IPS-18c (cell line): ENCODE data around the gene PNMA5.
"Not testable (repeated sequence)": the region's sequence is repeated elsewhere in the genome, so short reads cannot be mapped to it uniquely, and the experiment has no call there.

Source experiments
- H3K4me3 ChIP-seq: 2 replicates; pipeline ENCODE4 v1.7.0; 2013; ENCODE audit warnings: low read depth, mild to moderate bottlenecking, low read length, moderate library complexity; ENCODE audit not compliant: insufficient read depth
- H3K9me3 ChIP-seq: one replicate; pipeline ENCODE4 v1.6.1; 2013; ENCODE audit warnings: mild to moderate bottlenecking, low read length, moderate library complexity; ENCODE audit not compliant: control insufficient read depth, insufficient read depth

PNMA5 gene

GRCh38 chrX:152993933-152994332 is at the start of gene PNMA5:
Gene PNMA5, minus strand, starts transcription at chrX:152994116. Its CDS starts 2,518 bp downstream, at chrX:152991598.
- Histone ChIP-seq H3K9me3 (peaks cover 8% of the 10 kb centered on the region), H3K4me3 (no peak within 1 kb of the TSS)

GRCh38 chrX:153032397-153033118 is 38.6 kb upstream of the PNMA5 start:
- Histone ChIP-seq H3K4me3 (peak overlapping the region; percentile 15; the same call in 1 of the 2 replicates), H3K9me3 (peaks cover 23% of the 10 kb centered on the region)

- peaks cover 20% of the 10 kb centered on the region for H3K9me3 ChIP-seq
- H3K4me3 ChIP-seq = no peak overlapping the region
Observed at GRCh38 chrX:153030801-153031200, 36.9 kb upstream of the PNMA5 start.

- H3K9me3 ChIP-seq = peaks cover 16% of the 10 kb centered on the region
- no peak overlapping the region for H3K4me3 ChIP-seq
Observed at GRCh38 chrX:153029875-153030274, 36.0 kb upstream of the PNMA5 start.

DNA sequence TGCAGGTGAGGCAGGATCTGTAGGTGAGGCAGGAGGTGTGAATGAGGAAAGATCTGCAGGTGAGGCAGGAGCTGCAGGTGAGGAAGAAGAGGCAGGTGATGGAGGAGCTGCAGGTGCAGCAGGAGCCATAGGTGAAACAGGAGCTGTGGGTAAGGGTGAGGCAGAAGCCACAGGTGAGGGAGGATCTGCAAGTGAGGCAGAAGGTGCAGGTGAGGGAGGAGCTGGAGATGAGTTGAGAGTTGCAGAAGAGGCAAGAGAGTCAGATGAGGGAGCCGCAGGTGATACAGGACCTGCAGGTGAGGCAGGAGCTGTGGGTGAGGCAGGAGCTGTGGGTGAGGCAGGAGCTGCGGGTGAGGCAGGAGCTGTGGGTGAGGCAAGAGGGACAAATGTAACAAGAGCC is 35.2 kb upstream of the PNMA5 start:
- H3K4me3 ChIP-seq = no peak overlapping the region

GRCh38 chrX:153028487-153028886 is 34.6 kb upstream of the PNMA5 start:
- H3K9me3 ChIP-seq = peaks cover 13% of the 10 kb centered on the region
- H3K4me3 ChIP-seq = not testable (repeated sequence)

More for the DNA sequence above, 35.2 kb upstream of the PNMA5 start:
- peaks cover 15% of the 10 kb centered on the region for H3K9me3 ChIP-seq

GRCh38 chrX:153026501-153026900 is 32.6 kb upstream of the PNMA5 start:
- peaks cover 12% of the 10 kb centered on the region for H3K9me3 ChIP-seq
- H3K4me3 ChIP-seq = not testable (repeated sequence)

GRCh38 chrX:153019166-153019565 is 25.2 kb upstream of the PNMA5 start:
- Histone ChIP-seq H3K4me3 (no peak overlapping the region), H3K9me3 (peaks cover 4% of the 10 kb centered on the region)

DNA sequence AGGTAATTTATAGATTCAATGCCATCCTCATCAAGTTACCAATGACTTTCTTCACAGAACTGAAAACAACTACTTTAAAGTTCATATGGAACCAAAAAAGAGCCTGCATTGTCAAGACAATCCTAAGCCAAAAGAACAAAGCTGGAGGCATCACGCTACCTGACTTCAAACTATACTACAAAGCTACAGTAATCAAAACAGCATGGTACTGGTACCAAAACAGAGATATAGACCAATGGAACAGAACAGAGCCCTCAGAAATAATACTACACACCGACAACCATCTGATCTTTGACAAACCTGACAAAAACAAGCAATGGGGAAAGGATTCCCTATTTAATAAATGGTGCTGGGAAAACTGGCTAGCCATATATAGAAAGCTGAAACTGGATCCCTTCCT is 23.3 kb upstream of the PNMA5 start:
- H3K9me3 ChIP-seq, H3K4me3 ChIP-seq: not testable (repeated sequence)

GRCh38 chrX:153004780-153005179 is 10.9 kb upstream of the PNMA5 start:
- Histone ChIP-seq H3K9me3 (peaks cover 4% of the 10 kb centered on the region), H3K4me3 (no peak overlapping the region)

DNA sequence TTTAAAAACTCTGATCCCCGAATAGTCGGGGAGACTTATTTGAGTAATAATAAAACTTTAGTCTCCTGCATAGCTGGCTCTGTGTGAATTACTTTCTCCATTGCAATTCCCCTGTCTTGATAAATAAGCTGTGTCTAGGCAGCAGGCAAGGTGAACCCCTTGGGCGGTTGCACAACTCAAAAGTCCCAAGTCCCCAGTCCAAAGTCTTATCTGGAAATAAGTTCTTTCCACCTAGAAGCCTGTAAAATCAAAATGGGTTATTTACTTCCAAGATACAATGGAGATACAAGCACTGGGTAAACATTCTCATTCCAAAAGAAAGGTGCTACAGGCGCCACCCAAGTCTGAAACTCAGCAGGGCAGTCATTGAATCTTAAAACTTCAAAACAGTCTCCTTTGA is 10.1 kb upstream of the PNMA5 start:
- peaks cover 4% of the 10 kb centered on the region for H3K9me3 ChIP-seq
- H3K4me3 ChIP-seq = no peak overlapping the region

DNA sequence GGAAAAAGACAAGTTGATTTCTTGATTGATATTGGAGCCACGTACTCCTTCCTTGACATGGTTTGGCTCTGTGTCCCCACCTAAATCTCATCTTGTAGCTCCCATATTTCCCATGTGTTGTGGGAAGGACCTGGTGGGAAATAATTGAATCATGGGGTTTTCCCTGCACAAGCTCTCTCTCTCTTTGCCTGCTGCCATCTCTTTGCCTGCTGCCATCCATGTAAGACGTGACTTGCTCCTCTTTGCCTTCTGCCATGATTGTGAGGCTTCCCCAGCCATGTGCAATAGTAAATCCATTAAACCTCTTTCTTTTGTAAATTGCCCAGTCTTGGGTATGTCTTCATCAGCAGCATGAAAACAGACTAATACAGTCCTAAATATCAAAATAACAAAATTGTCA is 8.3 kb upstream of the PNMA5 start:
- H3K4me3 ChIP-seq, H3K9me3 ChIP-seq: not testable (repeated sequence)

- no peak overlapping the region for H3K4me3 ChIP-seq
- H3K9me3 ChIP-seq = peaks cover 6% of the 10 kb centered on the region
Observed at GRCh38 chrX:152997337-152997736, 3.4 kb upstream of the PNMA5 start.

DNA sequence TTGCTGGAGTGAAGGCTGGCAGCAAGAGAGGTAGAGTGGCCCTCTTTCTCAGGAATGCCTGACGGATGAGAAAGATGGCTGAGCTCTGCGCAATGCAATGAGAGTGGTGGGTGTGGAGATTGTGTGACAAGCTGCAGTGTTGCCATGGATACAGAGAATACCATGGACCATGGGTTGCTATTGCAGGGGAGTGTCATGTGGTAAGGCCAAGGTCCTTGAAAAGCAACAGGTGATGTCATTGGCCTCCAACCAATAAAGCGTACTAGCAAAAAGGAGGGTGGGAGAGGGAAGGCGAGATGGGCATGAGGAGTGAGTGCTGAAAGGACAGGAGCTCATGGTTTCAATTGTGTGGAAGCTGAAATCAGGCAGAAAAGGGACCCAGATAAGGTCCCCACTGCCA is 1.8 kb downstream of the PNMA5 start:
- no peak overlapping the region for H3K4me3 ChIP-seq
- H3K9me3 ChIP-seq = peaks cover 8% of the 10 kb centered on the region

DNA sequence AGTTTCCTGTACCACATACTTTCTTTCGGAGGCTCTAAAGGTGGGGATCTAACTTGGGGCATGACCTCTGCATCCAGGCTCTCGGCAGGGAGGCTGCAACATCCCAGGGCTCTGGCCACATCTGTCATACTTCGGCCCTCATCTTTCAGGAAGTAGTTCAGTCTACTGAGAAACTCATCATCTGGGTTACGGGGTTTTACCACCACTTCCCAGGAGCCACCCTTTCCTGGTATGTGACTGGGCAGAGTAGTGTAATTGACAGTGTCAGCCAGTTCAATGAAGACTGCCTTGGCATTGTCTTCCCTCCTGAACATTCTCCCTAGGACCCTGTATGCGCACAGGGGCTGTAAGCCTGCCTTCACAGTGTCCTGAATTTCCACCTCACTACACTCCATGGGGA is 2.8 kb downstream of the PNMA5 start:
- H3K9me3 ChIP-seq = peaks cover 8% of the 10 kb centered on the region

GRCh38 chrX:152989292-152989658 is 4.6 kb downstream of the PNMA5 start:
- H3K4me3 ChIP-seq = no peak overlapping the region
- peaks cover 4% of the 10 kb centered on the region for H3K9me3 ChIP-seq

More for the DNA sequence above, 2.8 kb downstream of the PNMA5 start:
- H3K4me3 ChIP-seq = no peak overlapping the region

DNA sequence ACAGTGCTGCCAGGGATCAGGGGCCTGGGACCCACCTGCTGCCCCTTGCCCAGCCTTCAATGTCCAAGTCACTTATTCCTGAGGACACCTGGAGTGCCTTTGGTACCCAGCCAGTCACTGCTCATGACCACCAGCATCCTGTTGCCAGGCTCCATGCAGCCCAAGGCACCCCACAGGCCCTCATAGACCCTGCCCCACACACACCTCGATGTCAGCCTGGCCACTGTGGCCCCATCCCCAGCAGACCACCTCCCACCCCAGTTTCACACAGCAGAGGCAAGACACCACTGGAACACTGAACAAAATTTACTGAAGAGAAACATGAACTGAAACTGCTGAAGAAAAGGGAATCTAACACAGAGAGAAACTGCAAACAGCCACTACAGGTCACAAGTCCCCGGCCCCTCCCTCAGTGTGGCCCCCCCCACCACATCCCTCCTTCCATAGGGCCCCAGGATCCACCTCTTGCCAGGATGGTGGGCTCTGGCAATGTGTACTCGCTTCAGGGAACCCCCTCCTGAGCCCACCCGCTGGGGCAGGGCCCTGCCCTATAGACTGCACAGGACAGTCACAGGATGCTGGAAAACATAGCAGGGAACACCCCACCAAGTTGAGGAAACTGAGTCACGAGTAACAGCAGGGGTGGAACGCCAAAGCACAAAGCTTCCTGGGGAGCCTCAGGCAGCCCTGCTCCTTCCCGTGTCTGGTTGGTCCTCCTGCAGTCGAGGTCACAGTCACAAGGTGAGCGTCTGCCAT is 5.2 kb downstream of the PNMA5 start:
- Histone ChIP-seq H3K9me3 (peaks cover 4% of the 10 kb centered on the region), H3K4me3 (no peak overlapping the region)

DNA sequence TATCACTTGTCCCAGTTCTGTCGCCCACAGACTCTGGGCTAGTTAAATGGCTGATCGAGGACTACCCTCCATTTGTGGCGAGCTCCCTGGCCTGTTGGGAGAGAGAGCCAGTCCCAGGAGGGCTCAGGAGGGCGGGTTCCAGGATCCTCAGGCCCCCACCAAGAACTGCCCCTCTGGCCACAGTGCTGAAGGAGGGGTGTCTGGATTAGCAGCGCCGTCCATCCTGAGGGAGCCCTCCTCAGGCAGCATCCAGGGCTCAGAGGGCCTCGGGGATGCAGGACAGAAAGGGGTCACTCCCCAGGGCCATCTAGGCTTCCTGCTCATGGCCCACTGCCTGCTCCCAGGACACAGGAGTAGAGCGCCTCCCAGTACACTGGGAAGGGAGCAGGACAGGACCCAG is 6.1 kb downstream of the PNMA5 start:
- H3K4me3 ChIP-seq = no peak overlapping the region
- H3K9me3 ChIP-seq = peaks cover 4% of the 10 kb centered on the region
